Activated T-cell treated with anti-CD3 and anti-CD28 coated beads, Interleukin-2, amount 50 U/mL, for 1 hour (primary cell): Measurements from ENCODE around the gene MRPL43.
"Not testable (repeated sequence)": the region's sequence is repeated elsewhere in the genome, so short reads cannot be mapped to it uniquely, and the experiment has no call there.

Experiments
- DNase-seq: peaks from one replicate; pipeline ENCODE4 v3.0.0-alpha.2; 2020

The MRPL43 gene

GRCh38 chr10:100981178-100981772 is 6.0 kb downstream of the MRPL43 start:
- DNase-seq, result no peak

- DNase-seq, result no peak
Measured at GRCh38 chr10:100980711-100981110, 6.6 kb downstream of the MRPL43 start.

DNA sequence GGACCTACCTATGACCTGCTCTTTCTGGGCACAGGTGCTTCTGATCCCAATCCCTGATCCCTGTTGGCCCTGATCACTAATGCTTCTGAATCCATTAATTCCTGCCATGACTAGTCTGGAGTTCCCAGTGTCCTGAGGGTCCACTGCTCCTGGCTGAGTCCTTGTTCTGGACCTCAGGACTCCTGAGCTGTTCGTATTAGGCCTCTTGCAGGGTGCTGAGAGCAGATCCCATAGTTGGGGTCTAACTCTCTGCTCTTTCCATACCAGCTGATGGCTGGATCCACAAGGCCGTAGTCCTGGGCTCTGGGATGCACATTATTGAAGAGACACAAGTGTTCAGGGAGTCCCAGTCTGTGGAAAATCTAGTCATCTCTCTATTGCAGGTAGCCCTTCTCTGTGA is 7.0 kb downstream of the MRPL43 start:
- DNase-seq, result no peak

DNA sequence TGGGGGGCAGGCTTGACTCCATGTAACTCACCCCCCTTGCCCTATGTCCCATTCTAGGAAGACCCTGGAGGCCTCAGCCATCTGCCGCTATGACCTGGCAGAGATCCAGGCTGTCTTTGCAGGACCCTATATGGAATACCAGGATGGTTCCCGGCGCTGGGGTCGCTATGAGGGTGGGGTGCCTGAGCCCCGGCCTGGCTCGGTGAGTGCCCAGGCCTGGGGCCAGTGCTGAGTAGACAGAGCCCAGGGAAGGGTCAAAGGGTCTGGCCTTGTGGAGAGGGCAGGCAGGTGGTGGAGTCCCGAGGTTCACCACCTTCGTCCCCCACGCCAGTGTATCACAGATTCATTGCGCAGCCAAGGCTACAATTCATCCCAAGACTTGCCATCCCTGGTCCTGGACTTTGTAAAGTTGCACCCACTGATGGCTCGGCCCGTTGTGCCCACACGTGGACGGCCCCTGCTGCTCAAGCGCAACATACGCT is 7.5 kb downstream of the MRPL43 start:
- DNase-seq, result no peak

DNA sequence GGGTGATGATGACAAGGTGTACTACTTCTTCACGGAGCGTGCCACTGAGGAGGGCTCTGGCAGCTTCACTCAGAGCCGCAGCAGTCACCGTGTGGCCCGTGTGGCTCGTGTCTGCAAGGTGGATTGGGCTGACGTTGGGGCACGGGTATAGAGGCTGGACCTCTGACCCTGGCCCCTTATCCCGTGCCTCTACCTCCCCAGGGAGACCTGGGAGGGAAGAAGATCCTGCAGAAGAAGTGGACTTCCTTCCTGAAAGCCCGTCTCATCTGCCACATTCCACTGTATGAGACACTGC is 8.4 kb downstream of the MRPL43 start:
- no peak for DNase-seq

DNA sequence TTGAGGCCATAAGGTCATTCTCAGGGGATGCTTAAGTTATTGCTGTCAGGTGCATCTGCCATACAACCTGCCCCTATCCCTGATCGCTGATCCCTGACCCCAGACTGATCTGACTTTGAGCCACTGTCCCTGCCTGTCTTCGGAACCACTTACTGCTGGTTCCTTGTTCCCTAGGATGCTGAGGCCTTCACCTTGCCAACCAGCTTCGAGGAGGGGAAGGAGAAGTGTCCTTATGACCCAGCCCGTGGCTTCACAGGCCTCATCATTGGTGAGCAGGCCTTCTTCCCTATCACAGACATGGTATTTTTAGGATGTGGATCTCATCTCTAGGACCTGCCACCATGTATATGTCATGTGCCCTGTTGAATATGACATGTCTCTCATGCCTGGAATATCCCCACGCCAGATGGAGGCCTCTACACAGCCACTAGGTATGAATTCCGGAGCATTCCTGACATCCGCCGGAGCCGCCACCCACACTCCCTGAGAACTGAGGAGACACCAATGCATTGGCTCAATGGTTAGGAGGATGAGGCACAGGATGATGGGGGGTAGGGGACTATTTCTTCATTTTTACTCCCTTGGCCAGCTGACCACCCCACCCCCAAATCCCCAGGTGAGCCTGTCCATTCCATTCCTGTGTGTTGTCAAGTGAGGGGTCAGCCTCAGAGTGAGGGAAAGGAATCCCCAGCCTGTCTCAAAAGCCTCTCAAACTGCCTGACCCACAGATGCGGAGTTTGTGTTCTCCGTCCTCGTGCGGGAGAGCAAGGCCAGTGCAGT is 9.0 kb downstream of the MRPL43 start:
- DNase-seq, result no peak

DNA sequence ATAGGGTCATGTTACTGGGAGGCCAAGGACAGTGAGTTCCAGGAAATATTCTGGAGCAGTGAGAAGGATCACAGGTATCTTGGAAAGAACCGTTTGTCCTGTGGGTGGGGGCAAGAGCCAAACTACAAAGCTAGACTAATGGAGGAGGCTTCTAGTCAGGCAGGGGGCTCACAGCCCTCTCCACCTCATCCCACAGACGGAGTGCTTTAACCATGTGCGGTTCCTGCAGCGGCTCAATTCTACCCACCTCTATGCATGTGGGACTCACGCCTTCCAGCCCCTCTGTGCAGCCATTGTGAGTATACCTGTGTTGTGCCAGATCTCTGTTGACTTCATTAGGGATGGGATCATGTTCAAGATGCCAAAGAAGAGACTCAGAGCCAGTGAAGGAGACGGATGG is 9.9 kb downstream of the MRPL43 start:
- DNase-seq, result no peak

DNA sequence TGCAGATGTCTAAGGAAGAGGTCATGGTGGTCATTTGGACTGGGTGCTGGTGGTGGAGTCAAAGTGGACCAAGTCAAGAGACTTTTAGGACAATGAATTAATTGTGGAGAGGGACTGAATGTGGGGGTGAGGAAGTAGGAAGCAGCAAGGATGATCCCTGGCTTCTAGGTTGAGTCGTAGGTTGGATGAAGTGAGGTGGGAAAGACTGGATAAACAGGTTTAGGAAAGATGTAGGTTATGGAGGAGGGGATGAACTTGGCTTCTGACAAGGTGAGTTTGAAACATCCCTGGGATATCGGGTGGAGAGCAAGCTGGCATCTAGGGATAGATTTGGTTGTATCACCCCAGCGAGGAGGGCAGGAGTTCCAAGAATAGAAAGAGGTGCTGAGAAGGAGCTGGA is 10.4 kb downstream of the MRPL43 start:
- DNase-seq, result no peak

DNA sequence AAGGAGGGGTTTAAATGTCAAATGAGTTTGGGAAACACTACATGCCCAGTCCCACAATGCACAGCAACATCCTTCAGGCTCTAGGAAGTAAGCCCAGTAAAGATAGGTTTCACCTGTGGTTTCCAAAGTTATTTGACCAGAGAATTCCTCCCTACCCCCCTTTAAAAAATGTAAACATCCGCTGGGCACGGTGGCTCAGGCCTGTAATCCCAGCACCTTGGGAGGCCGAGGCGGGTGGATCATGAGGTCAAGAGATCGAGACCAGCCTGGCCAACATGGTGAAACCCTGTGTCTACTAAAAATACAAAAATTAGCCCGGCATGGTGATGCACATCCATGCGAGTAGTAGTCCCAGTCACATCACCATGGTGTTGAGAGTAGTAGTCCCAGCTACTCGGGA is 11.9 kb downstream of the MRPL43 start:
- DNase-seq, result not testable (repeated sequence)

DNA sequence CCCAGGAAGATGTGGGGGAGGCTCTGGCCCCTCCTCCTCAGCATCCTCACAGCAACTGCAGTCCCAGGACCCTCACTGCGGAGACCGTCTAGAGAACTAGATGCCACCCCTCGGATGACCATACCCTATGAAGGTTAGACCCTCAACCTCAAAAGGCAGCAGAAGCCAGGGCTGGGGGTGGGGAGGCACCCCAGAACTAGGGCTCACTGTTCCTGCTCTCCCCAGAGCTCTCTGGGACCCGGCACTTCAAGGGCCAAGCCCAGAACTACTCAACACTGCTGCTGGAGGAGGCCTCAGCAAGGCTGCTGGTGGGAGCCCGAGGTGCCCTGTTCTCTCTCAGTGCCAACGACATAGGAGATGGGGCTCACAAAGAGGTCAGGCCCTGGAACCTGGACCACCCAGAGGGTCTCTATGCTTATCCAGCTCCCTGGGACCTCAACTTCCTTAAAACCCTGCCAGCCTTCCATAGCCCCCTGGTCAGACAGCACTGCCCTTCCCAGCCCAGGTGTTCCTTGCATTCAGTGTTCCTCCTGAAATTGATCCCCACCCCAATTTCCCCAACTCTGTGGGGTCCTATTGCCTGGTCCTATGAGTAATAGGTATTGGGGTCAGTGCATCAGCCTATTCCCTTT is 14.3 kb downstream of the MRPL43 start:
- DNase-seq, result no peak

DNA sequence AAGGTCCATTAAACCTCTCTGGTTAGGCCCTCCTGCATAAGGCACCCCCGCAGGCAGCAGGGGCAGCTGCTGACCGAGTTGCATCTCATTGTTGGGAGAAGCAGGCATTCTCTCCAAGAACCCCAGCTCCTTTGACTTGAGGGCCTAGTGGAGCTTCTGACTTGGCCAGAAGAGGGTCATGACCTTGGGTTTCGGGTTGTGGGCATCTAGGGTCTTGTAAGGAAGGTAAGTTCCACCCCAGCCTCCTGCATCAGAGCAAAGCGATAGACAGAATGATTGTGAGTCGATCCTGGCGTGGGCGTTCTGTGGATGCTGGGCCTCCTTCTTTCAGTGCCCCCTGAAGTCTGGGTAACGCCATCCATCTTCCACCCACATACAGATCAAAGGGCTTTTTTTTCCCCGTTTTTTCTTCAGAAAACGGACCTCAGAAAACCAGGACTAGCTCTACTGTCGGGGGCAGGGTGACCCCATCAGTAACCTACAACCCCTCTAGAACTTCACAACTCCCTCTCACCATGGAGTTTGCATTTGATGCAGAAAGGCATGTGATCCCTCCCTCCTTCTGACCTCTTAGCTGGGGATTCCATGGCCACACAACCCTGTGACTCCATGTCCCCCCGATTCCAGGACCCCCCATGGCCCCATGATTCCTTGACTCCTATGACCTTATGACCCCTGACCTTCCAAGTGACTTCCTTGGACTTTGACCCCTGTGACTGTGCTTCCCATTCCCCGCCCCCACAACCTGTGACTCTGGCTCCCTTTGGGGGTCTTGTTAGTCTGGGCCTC is 15.0 kb downstream of the MRPL43 start:
- no peak for DNase-seq

- DNase-seq, result no peak
Measured at GRCh38 chr10:100970914-100971811, 16.1 kb downstream of the MRPL43 start.

GRCh38 chr10:100970076-100970913 is 17.0 kb downstream of the MRPL43 start:
- peak; percentile 44 for DNase-seq

DNA sequence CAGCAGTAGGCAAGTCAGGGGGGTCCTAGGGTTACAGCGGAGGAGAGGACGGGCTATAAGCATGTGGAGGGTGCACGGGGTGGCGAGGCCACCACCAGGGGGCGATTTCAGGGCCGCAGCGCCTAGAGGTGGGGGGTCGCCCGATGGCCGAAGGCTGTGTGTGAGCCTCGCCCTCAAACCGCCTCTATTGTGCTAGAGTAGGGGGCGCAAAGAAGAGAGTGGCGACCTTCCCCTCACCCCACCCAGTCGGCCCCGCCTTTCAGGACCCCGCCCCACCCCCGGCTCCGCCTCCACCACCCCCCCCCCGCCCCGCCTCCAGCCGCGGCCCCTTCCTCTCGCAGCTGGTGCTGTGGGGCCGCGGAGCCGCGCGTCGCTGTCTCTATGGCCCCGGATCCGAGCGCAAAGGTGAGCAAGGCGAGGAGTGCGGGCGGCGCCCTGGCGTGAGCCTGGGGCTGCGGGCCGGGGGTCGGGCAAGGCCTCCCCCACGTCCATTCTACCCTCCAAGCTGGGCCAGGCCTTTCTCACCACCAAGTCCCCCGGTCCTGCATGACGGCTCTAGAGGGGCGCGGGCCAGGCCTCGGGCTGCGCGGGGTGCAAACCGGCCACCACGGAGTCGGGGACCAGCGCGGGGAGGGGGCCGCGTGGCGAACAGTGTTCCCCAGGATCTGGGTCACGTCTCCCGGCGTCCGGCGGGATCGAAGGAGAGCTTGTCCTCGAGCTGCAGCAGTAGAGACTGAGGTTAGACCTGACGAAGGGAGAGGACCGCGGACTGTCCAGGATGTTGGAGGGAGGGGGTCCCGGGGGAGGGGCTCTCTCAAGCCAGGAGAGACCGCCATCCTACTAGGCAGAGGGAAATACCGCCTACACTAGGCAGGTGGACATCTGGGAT is 17.9 kb downstream of the MRPL43 start, which contains the start of gene SEMA4G:
TSS of gene SEMA4G (plus strand) at position 318 of the 889 bp plus-strand sequence. CDS start 3,409 bp downstream, outside the sequence.
- DNase-seq, result peak; percentile 61

DNA sequence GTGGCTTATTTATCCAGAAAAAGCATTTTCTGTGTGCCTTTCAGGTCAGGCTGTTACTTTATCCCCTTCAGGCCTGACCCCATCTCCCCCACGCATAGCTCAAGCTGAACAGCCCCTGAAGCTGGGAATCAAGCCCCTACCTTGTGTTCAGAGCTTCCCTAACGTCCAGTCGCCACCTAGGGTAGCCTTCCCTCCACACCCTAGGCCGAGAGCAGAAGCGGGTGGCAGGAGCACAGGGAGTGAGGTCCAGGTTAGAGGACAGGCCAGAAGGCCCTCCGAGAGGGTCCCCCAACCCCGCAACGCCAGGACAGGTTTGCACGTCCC is 18.5 kb downstream of the MRPL43 start:
- DNase-seq, result no peak

DNA sequence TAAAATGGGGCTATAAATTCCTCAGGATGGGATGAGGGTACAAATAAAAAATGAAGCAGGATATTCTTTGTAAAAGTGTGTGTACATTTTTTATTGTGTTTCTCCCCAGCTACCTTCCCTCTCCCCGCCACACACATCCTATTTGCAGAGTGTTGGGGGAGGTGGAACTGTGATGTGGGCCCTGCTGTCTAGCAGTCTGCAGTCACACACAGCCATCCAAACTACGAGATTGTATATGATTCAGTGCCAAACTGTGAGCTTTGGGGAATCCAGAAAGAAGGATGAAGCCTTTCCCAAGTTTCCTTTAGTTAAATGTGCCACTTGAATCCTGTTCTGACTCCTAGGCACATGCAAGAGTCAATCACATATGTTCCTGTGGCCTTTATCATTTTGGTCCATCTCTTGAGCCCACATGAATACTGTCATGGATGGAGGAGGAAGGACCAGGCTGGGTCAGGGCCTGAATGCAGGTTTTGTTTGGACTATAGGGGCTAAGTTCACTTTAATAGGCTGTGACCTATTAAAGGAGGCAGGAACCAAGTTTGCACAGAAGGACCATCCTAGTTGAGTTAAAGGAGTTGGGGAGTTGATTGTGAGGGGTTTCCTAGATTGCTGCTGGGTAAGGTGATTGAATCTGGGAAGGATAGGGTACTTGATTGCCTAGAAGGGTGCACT is 19.1 kb downstream of the MRPL43 start:
- no peak for DNase-seq

- no peak for DNase-seq
Measured at GRCh38 chr10:100967332-100967731, 20.0 kb downstream of the MRPL43 start.

GRCh38 chr10:100966887-100967286 is 20.4 kb downstream of the MRPL43 start:
- no peak for DNase-seq

- no peak for DNase-seq
Measured at GRCh38 chr10:100965820-100966219, 21.5 kb downstream of the MRPL43 start.

- no peak for DNase-seq
Measured at GRCh38 chr10:100963826-100964225, 23.5 kb downstream of the MRPL43 start.
